Right lobe of liver (tissue), 6 donors: Measurements from ENCODE around the gene CCDC6. TPM values are rescaled to one million over a fixed set of nuclear protein-coding genes. Genes with fewer than 3 reads are reported as not detected.
A peak's percentile ranks its signal among the peaks of the same experiment; 100 is the strongest.

Experiments used
- ATAC-seq, 4 donors: fragments of 200-7000 bp; cut with Tn5 transposase; one replicate each; pipeline ENCODE4 v1.9.1; 2020; ENCODE audit warnings: mild to moderate bottlenecking in 4 of 4, moderate library complexity in 4 of 4
- DNase-seq, 3 donors: peaks; one replicate each; pipeline ENCODE4 v3.0.0-alpha.2; 2020
- H3K27ac ChIP-seq, 3 donors: fragments of 200-600 bp; one replicate each; pipeline ENCODE4 v1.8.0; 2022
- H3K27me3 ChIP-seq, 2 donors: fragments of 200-600 bp; one replicate each; pipeline ENCODE4 v1.8.0; 2022
- H3K36me3 ChIP-seq, 4 donors: fragments of 200-600 bp; sonication (generic) in 1 of 4; one replicate each; pipeline versions ENCODE4 v1.5.1 to v1.8.0; 2017 to 2022; ENCODE audit warnings: control low read depth in 1 of 4
- H3K4me1 ChIP-seq, 4 donors: fragments of 200-600 bp; sonication (generic) in 1 of 4; one replicate each; pipeline versions ENCODE4 v1.5.1 to v1.8.0; 2017 to 2022; ENCODE audit warnings: control low read depth in 1 of 4
- H3K4me3 ChIP-seq, 3 donors: fragments of 200-600 bp; one replicate each; pipeline ENCODE4 v1.8.0; 2022
- H3K9me3 ChIP-seq, 4 donors: fragments of 200-600 bp; sonication (generic) in 1 of 4; one replicate each; pipeline versions ENCODE4 v1.5.1 to v1.8.0; 2017 to 2022; ENCODE audit warnings: control low read depth in 1 of 4
- POLR2A ChIP-seq: fragments of 450-650 bp; IDR thresholded peaks from one replicate; pipeline ENCODE4 v1.6.1; 2017; ENCODE audit warnings: antibody characterized with exemption, mild to moderate bottlenecking
- WGBS: methylation state at CpG from one replicate; pipeline ENCODE4 v1.1.6; 2018; ENCODE audit warnings: low coverage, low lambda C conversion rate; ENCODE audit not compliant: insufficient coverage; ENCODE audit errors: missing lambda C conversion rate; 5-methylcytosine and 5-hydroxymethylcytosine counted together
- intact Hi-C, 2 donors: fragments of 100-400 bp; cut with DNase I; formaldehyde crosslinking; loops; one replicate each; pipeline versions ENCODE4 v1.11.2 to v1.14.1; 2022
- total RNA-seq, 6 experiments: library from RNA; depleted of rRNA in 2 of 6; stranded (reverse); fragments of >200 nt in 2 of 6; fragmentation: NEBNext Ultra II Directional in 3 of 6; extraction: Animal tissue kit (Norgen Biotek cat#: 25700) in 3 of 6; gene quantifications; one replicate each; pipeline versions ENCODE4 v1.1.0 to v1.2.4, GENCODE V29; 2016 to 2023
- TF ChIP-seq, protein P1 (sequence below), 4 donors: fragments of 200-600 bp in 3 of 4; fragments of 450-650 bp in 1 of 4; IDR thresholded peaks; one replicate each; pipeline versions ENCODE4 v1.5.1 to v1.8.0; 2016 to 2022; ENCODE audit warnings: antibody characterized with exemption in 4 of 4, mild to moderate bottlenecking in 2 of 4
- donor health status: DM: no; HTN: yes; CAD: no.
- donor health status: DM: no; HTN: no; CAD: no.
- donor health status: DM: no; HTN: no; CAD: no.
- donor health status: DM: no; HTN: yes; CAD: no.
- donor health status: DM: no; HTN: yes; CAD: no.

The CCDC6 gene
- total RNA-seq, 6 experiments from 2014 or later, result 9.2 to 20.4 (median 14.8) TPM

DNA sequence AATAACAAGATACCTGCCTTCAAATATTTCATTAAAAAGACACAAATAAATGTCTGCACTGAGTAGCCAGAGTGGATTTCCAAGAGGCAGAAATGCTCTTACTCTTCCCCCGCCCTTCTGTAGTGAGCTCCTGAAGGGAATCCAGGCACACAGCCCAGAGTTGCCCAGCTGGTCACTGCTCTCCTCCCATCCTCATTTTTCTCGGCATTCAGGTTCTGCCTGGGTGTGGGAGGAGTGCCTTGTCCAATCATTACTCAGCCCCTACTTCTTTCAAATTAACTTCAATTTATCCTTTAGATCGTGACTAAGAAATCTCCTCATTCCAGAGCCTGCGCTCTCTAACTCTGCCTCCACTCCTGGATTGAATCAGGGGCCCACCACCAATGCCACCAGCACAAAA, 12.2 kb downstream of the CCDC6 start:
- no peak for TF ChIP-seq POLR2A
- TF ChIP-seq, protein P1, sequence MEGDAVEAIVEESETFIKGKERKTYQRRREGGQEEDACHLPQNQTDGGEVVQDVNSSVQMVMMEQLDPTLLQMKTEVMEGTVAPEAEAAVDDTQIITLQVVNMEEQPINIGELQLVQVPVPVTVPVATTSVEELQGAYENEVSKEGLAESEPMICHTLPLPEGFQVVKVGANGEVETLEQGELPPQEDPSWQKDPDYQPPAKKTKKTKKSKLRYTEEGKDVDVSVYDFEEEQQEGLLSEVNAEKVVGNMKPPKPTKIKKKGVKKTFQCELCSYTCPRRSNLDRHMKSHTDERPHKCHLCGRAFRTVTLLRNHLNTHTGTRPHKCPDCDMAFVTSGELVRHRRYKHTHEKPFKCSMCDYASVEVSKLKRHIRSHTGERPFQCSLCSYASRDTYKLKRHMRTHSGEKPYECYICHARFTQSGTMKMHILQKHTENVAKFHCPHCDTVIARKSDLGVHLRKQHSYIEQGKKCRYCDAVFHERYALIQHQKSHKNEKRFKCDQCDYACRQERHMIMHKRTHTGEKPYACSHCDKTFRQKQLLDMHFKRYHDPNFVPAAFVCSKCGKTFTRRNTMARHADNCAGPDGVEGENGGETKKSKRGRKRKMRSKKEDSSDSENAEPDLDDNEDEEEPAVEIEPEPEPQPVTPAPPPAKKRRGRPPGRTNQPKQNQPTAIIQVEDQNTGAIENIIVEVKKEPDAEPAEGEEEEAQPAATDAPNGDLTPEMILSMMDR (IDR thresholded peaks at IDR 0.05), result no peak
- ATAC-seq, result peak in 2 of 4 donors; percentile 22 to 33
- H3K27ac ChIP-seq, result no peak overlapping the region
- H3K9me3 ChIP-seq, result no peaks in the 10 kb centered on the region
- H3K36me3 ChIP-seq, result no peaks in the 10 kb centered on the region
- H3K4me1 ChIP-seq, result peaks cover 0 to 19% (median 3%) of the 10 kb centered on the region in 4 donors
- H3K27me3 ChIP-seq, result no peaks in the 10 kb centered on the region
- intact Hi-C loops, result no loop called here
- 59% methylated on average over 3 of the region's 4 CpGs for WGBS
- no peak overlapping the region for H3K4me3 ChIP-seq
- no peak for DNase-seq

DNA sequence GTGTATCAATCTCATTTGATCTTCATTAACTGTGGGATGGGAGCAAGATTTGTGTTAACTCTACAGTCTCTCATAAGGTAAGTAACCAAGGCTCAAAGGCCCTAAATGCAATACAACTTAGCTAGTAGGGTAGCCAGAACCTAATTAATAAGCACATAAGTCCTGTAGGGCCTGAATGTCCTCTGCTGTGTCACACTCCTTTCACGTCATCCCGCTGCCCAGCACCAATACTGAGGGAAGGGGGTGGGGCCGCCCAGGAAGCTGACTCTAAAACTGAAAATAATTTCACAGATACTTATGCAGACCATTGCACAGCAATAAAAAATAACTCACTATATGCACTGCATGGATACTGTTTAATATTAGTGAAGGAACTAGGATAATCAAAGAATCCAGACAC, 13.7 kb downstream of the CCDC6 start:
- H3K4me3 ChIP-seq, result no peak overlapping the region
- DNase-seq (no peak), ATAC-seq (peak in 1 of 4 donors; percentile 20)
- peaks cover 0 to 19% (median 3%) of the 10 kb centered on the region in 4 donors for H3K4me1 ChIP-seq
- H3K36me3 ChIP-seq, result no peaks in the 10 kb centered on the region
- intact Hi-C loops, result no loop called here
- no peak overlapping the region for H3K27ac ChIP-seq
- no peaks in the 10 kb centered on the region for H3K27me3 ChIP-seq
- 39% methylated on average over 3 of the region's 3 CpGs for WGBS
- H3K9me3 ChIP-seq, result no peaks in the 10 kb centered on the region
- TF ChIP-seq, protein P1 (IDR thresholded peaks at IDR 0.05), result no peak
- no peak for TF ChIP-seq POLR2A

DNA sequence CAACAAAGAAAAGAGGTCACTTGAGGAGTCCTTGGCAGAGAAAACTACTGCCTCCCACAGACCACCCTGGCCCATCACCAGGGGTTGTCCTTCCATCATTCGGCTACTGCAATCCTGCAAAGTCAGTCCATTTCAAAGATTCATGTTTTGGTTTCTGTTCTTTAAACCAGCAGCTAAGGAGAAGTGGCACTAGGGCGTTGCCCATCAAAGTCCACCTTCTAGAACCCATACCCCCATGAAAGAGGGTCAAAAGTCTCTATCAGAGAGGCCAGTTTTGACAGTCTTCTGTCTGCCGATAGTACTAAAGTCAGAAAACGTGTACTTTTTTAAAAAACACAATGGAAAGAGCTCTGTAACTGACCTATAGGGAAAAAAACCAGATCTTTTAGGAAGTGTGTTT, 14.4 kb downstream of the CCDC6 start:
- no peaks in the 10 kb centered on the region for H3K27me3 ChIP-seq
- H3K36me3 ChIP-seq, result no peaks in the 10 kb centered on the region
- no peak for DNase-seq
- peaks cover 0 to 19% (median 3%) of the 10 kb centered on the region in 4 donors for H3K4me1 ChIP-seq
- intact Hi-C loops, result no loop called here
- no peaks in the 10 kb centered on the region for H3K9me3 ChIP-seq
- H3K27ac ChIP-seq, result no peak overlapping the region
- TF ChIP-seq, protein P1 (IDR thresholded peaks at IDR 0.05), result no peak
- TF ChIP-seq POLR2A, result no peak
- no peak overlapping the region for H3K4me3 ChIP-seq
- WGBS, result 66% methylated on average over 4 of the region's 4 CpGs
- ATAC-seq, result no peak

DNA sequence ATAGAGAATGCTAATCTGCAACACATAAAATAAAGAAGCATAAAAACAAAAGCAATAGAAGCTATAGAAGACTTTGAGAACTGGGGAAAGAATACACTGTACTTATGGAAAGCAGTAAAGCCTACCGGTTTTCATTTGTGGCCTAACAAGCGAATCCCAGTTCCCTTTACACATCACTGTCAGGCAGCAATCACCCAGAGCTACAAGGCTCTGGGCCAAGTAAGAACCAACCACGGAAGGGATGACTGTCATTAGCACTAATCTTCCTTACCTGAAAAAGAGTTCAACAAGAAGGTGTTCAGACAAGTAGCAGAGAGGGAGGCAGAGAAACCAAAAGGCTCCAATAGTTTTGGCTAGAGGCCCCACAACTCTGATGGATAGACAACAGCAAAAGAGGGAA, 15.0 kb downstream of the CCDC6 start:
- DNase-seq, result no peak
- H3K27me3 ChIP-seq, result no peaks in the 10 kb centered on the region
- TF ChIP-seq, protein P1 (IDR thresholded peaks at IDR 0.05), result no peak
- no peak for TF ChIP-seq POLR2A
- intact Hi-C loops, result no loop called here
- no peak overlapping the region for H3K4me3 ChIP-seq
- no peaks in the 10 kb centered on the region for H3K9me3 ChIP-seq
- no peak overlapping the region for H3K27ac ChIP-seq
- no peaks in the 10 kb centered on the region for H3K36me3 ChIP-seq
- 63% methylated on average over 3 of the region's 3 CpGs for WGBS
- peaks cover 0 to 15% (median 3%) of the 10 kb centered on the region in 4 donors for H3K4me1 ChIP-seq
- no peak for ATAC-seq
